Heart left ventricle (tissue), 16 donors: ENCODE measurements around the gene DDA1. TPM values are rescaled to one million over a fixed set of nuclear protein-coding genes. Genes with fewer than 3 reads are reported as not detected.

Experiments used
- ATAC-seq, 4 donors: fragments of 200-7000 bp; cut with Tn5 transposase; one replicate each; pipeline ENCODE4 v1.9.1; 2020 to 2022; ENCODE audit warnings: moderate library complexity in 4 of 4, mild to moderate bottlenecking in 3 of 4, moderate number of reproducible peaks in 1 of 4
- DNase-seq, 5 donors: peaks; one replicate each; pipeline ENCODE4 v3.0.0-alpha.2; 2020
- H3K27ac ChIP-seq, 12 donors: fragments of 200-600 bp; sonication (generic) in 4 of 12; one replicate each; pipeline versions ENCODE4 v1.5.0 to v1.8.0; 2016 to 2022; ENCODE audit warnings: mild to moderate bottlenecking in 2 of 12
- H3K27me3 ChIP-seq, 9 donors: fragments of 200-600 bp; sonication (generic) in 2 of 9; one replicate each; pipeline versions ENCODE4 v1.5.1 to v1.8.0; 2016 to 2022; ENCODE audit warnings: mild to moderate bottlenecking in 3 of 9
- H3K36me3 ChIP-seq, 9 donors: fragments of 200-600 bp; sonication (generic) in 2 of 9; one replicate each; pipeline versions ENCODE4 v1.5.0 to v1.8.0; 2018 to 2022; ENCODE audit warnings: mild to moderate bottlenecking in 2 of 9
- H3K4me1 ChIP-seq, 12 donors: fragments of 200-600 bp; sonication (generic) in 4 of 12; one replicate each; pipeline versions ENCODE4 v1.5.0 to v1.8.0; 2016 to 2022; ENCODE audit warnings: mild to moderate bottlenecking in 3 of 12
- H3K4me3 ChIP-seq, 12 donors: fragments of 200-600 bp; sonication (generic) in 4 of 12; one replicate each; pipeline versions ENCODE4 v1.5.0 to v1.8.0; 2017 to 2022; ENCODE audit warnings: mild to moderate bottlenecking in 9 of 12, moderate library complexity in 4 of 12
- H3K9me3 ChIP-seq, 12 donors: fragments of 200-600 bp; sonication (generic) in 4 of 12; one replicate each; pipeline versions ENCODE4 v1.5.0 to v1.8.0; 2016 to 2022; ENCODE audit warnings: mild to moderate bottlenecking in 1 of 12
- CTCF ChIP-seq, 12 donors: fragments of 200-600 bp; sonication (generic) in 4 of 12; IDR thresholded peaks; one replicate each; pipeline versions ENCODE4 v1.5.0 to v1.8.0; 2018 to 2022; ENCODE audit warnings: antibody characterized with exemption in 12 of 12, mild to moderate bottlenecking in 5 of 12
- POLR2A ChIP-seq, 2 donors: fragments of 450-650 bp; IDR thresholded peaks; one replicate each; pipeline ENCODE4 v1.6.1; 2017; ENCODE audit warnings: antibody characterized with exemption in 2 of 2, mild to moderate bottlenecking in 2 of 2, moderate library complexity in 2 of 2
- WGBS, 4 donors: extraction: QIAGEN DNeasy Blood & Tissue Kit in 2 of 4; methylation state at CpG; one replicate each; pipeline versions ENCODE4 v1.1.5 to v1.1.7; 2013 to 2018; 5-methylcytosine and 5-hydroxymethylcytosine counted together
- intact Hi-C, 10 donors: fragments of 100-400 bp; cut with DNase I; formaldehyde crosslinking; loops; one replicate each; pipeline versions ENCODE4 v1.11.1 to v1.14.2; 2022
- polyA plus RNA-seq, 2 donors: library from polyadenylated mRNA; stranded (reverse); fragments of 200-250 nt; gene quantifications; one replicate each; pipeline ENCODE4 v1.2.3, GENCODE V29; 2013
- total RNA-seq, 9 donors: library from RNA; depleted of rRNA in 2 of 9; stranded (reverse); fragments of >200 nt in 2 of 9; fragmentation: NEBNext Ultra II Directional in 3 of 9; extraction: Animal tissue kit (Norgen Biotek cat#: 25700) in 3 of 9; gene quantifications; one replicate each; pipeline versions ENCODE4 v1.1.0 to v1.2.4, GENCODE V29; 2016 to 2023
- donor health status: ischemic (EF 13 %, LVEDD 7.1; RV severe dilation, severe dysfunction).
- donor health status: healthy with polysubstance abuse.
- donor health status: DM: no; HTN: yes; CAD: no.
- donor health status: DM: no; HTN: no; CAD: no.
- donor health status: ischemic (EF 25% LVEDD 6.9; RV normal size, moderate dysfunction).
- donor health status: ischemic (EF 25% LVEDD 5.7; RV mildly dilated, moderate dysfunction).
- donor health status: healthy.
- donor health status: DM: yes; HTN: yes; CAD: no.
- donor health status: ischemic (EF 35%, LVEDD 5.7; RV mildly dilated, moderate dysfunction).
- donor health status: nonischemic (EF 11% LVEDD 7.7; RV severe dilation, severe dysfunction).
- donor health status: DM: yes; HTN: yes; CAD: no.
- donor health status: PGD.
- donor health status: ischemic (EF 29% LVEDD 5.4; RV normal size, mild dysfunction).
- donor health status: nonischemic (EF 23%, LVEDD 6.1; RV moderate dilation, normal function).

The DDA1 gene
- total and polyA plus RNA-seq, 11 donors, result 13.9 to 84.6 (median 36.5) TPM

DNA sequence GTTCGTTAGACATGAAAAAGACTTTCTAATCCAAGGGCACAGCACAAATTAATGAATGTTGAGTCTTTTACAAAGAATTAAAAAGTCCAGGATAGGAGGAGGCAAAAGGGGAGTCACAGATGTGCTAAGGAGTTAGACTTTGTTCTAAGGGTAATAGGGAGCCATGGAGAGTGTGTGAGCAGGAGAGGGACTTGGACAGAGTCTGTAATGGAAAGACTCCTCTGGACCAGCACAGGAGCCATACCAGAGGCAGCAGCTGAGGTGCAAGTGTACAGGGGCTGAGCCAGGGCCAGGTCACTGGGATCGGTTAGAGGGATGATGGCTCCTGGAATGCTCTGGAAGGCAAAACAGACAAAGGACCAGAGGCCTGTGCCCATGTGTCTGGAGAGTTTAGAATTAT is 38.5 kb downstream of the DDA1 start:
- peak overlapping the region in 11 of 12 donors; percentile 25 to 84 (median 68) for H3K27ac ChIP-seq
- ATAC-seq (no peak), DNase-seq (no peak)
- H3K4me1 ChIP-seq, result peaks cover 0 to 54% (median 37%) of the 10 kb centered on the region in 12 donors
- H3K9me3 ChIP-seq, result no peaks in the 10 kb centered on the region
- WGBS, 4 donors, result 61 to 74% (median 70%) methylated on average over 2 of the region's 2 CpGs
- no peaks in the 10 kb centered on the region for H3K27me3 ChIP-seq
- peaks cover 0 to 4% (median 0%) of the 10 kb centered on the region in 9 donors for H3K36me3 ChIP-seq
- intact Hi-C loops, result loop anchor here in 9 of 10 donors (1.0 to 10.0 kb wide), 9 partner anchors 37 to 507 kb away; partner anchors contain the start of genes NXNL1 (in 3 of the 9) and RPL18A (in 1 of the 9)
- H3K4me3 ChIP-seq, result no peak overlapping the region
- TF ChIP-seq CTCF (IDR thresholded peaks at IDR 0.05), result no peak
- no peak for TF ChIP-seq POLR2A (IDR thresholded peaks at IDR 0.05)

GRCh38 chr19:17348700-17349099 is 39.3 kb downstream of the DDA1 start:
- peak overlapping the region in 2 of 12 donors; percentile 3 to 28 for H3K4me3 ChIP-seq
- 6 to 11% (median 8%) methylated on average over 9 to 12 of the region's 12 CpGs for WGBS, 4 donors
- H3K27ac ChIP-seq, result peak overlapping the region in 9 of 12 donors; percentile 11 to 84 (median 72)
- ATAC-seq (peak; percentile 42 to 80 (median 76)), DNase-seq (peak; percentile 78 to 88 (median 81))
- no peak for TF ChIP-seq POLR2A (IDR thresholded peaks at IDR 0.05)
- TF ChIP-seq CTCF (IDR thresholded peaks at IDR 0.05), result no peak
- no peaks in the 10 kb centered on the region for H3K36me3 ChIP-seq
- H3K27me3 ChIP-seq, result no peaks in the 10 kb centered on the region
- H3K9me3 ChIP-seq, result no peaks in the 10 kb centered on the region
- intact Hi-C loops, result loop anchor here in 6 of 10 donors (5.0 to 10.0 kb wide), 4 partner anchors 114 to 506 kb away; partner anchors contain the start of genes NXNL1 (in 3 of the 6) and RPL18A (in 1 of the 6)
- peaks cover 0 to 59% (median 41%) of the 10 kb centered on the region in 12 donors for H3K4me1 ChIP-seq

DNA sequence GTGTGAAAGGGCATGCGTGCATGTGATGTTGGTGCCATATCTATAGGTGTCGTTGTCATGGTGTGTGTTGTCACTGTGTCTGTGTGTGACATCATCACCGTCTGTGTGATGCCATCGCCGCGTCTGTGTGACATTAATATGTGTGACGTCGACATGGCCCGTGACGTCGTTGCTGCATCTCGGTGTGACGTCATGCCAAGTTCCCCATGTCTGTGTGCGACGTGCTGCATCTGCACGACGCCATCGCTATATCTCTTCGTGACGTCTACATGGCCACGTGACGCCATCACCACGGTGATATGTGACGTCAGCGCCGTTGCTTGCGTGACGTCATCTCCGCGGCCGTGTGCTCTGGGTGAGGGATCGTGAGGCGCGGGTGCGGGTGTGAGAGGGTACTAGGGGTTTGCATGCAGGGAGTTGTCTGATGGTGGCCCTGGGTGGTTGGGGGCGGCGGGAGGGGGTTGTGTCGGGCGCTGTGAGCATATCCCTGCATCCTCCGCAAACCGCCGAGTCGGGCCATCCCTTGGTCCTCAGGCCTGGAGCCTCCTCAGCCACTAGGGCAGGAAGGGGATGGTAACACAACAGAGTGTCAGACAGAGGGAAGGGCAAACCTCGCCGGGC is 42.6 kb downstream of the DDA1 start:
- Histone ChIP-seq H3K27ac (no peak overlapping the region), H3K9me3 (no peaks in the 10 kb centered on the region), H3K36me3 (no peaks in the 10 kb centered on the region), H3K4me3 (no peak overlapping the region), H3K4me1 (peaks cover 0 to 49% (median 33%) of the 10 kb centered on the region in 12 donors), H3K27me3 (no peaks in the 10 kb centered on the region)
- intact Hi-C loops, result no loop called here
- WGBS, 4 donors, result 85 to 92% (median 89%) methylated on average over 38 to 45 of the region's 45 CpGs
- DNase-seq (no peak), ATAC-seq (no peak)
- no peak for TF ChIP-seq CTCF (IDR thresholded peaks at IDR 0.05)

DNA sequence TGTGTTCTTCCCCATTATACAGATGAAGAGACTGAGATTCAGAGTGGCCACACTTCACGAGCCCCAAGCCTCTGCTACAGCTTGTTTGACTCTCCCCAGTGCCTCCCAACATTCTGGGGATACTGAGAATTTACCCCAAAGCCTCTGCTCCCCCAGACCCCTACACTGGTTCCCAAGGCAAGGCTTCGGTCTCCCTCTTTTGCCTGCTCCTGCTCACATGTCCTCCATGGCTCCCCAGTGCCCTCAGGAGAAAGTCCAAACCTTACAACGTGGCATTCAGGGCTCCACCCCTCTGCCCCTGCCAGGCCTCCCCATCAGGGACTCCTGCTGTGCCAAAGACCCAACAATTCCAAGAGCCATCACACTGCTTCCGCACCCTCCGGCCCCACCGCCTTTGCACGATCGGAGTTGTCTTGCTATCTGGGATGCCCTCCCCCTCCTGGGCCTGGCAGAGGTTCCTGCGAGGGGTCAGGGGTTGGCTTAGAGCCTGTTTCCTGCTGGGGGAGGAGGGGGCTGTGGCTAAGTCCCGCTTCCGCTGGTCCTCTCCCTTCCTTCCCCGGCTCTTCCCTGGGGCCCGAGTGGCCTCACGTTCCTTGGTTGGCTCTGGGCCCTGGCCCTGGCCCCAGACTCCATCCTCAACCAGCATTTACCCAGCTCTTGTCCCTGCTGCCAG is 43.4 kb downstream of the DDA1 start:
- DNase-seq, result no peak

More for the DNA sequence above, 43.4 kb downstream of the DDA1 start:
- Histone ChIP-seq H3K4me1 (peaks cover 0 to 47% (median 25%) of the 10 kb centered on the region in 12 donors), H3K36me3 (no peaks in the 10 kb centered on the region), H3K27me3 (no peaks in the 10 kb centered on the region), H3K4me3 (no peak overlapping the region), H3K9me3 (no peaks in the 10 kb centered on the region), H3K27ac (peak overlapping the region in 3 of 12 donors; percentile 29 to 41 (median 34))
- peak in 2 of 4 donors; percentile 17 to 38 for ATAC-seq
- TF ChIP-seq CTCF (IDR thresholded peaks at IDR 0.05) (no peak), POLR2A (IDR thresholded peaks at IDR 0.05) (no peak)
- 25 to 46% (median 33%) methylated on average over 8 to 14 of the region's 14 CpGs for WGBS, 4 donors
- intact Hi-C loops, result no loop called here
